HG02678 (cell line): ENCODE measurements around the gene CST4.
"Not testable (repeated sequence)": the region's sequence is repeated elsewhere in the genome, so short reads cannot be mapped to it uniquely, and the experiment has no call there.

Source experiments
- ATAC-seq: cut with Tn5 transposase; IDR thresholded peaks from one replicate; pipeline ENCODE4 v1.9.1; 2021; ENCODE audit warnings: mild to moderate bottlenecking, moderate library complexity; ENCODE audit not compliant: unreplicated experiment

CST4 gene

GRCh38 chr20:23662276-23662870 is 26.5 kb downstream of the CST4 start:
- no peak for ATAC-seq

GRCh38 chr20:23661002-23661429 is 27.8 kb downstream of the CST4 start:
- no peak for ATAC-seq

DNA sequence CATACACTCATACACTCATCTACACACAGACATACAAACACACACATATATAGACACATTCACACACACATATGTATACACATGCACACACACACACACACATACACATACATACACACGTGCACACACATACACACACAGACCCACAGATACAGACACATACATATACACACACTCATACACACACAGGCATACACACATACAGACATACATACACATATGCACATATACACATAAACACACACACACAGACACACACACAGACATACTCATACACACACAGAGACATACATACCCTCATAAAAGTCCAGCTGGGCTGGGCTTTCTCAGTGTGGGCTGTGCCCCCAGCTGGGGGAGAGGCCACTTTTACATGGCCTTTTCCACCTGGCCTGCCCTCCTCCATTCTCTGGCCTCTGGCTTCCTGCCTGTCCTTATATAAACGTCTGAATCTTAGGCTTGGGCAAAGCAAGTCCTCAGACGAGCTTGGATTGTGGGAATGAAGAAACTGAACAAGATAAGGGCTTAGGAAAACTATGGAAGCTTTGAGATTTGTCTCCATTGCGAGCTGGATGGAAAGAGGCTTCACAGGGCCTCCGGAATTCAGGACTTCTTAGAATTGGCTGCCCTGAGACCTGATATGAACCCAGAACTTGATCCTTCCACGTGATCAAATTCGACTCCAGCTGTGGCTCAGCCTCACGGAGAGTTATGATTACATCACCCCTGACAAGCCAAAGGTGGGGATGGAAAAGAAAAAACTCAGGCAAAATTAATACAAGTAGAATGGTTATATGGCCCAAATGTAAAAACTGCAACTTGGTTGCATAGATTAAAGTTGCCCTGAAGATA is 28.6 kb downstream of the CST4 start:
- ATAC-seq, result no peak

- not testable (repeated sequence) for ATAC-seq
Measured at GRCh38 chr20:23659610-23659988, 29.2 kb downstream of the CST4 start.

DNA sequence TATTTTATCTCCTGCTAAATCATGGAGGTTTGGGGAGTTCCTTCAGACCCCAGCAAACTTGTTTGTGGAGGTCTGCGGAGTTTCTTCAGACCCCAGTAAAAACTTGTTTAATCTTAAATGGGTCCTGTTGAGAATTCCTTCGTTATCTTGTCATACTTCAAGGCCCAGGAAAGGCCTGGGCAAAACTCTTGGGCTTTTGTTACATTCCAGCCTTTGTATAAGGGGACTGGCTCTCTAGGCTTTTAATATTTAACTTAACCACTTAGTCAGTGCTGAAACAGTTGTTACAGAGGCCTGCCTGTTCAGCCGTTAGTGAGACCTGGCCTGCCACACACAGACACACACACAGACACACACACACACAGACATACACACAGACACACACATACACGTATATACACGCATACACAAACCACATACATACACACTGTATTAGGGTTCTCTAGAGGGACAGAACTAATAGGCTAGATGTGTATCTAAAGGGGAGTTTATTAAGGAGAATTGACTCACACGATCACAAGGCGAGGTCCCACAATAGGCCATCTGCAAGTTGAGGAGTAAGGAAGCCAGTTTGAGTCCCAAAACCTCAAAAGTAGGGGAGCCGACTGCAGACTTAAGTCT is 29.7 kb downstream of the CST4 start:
- no peak for ATAC-seq

- no peak for ATAC-seq
Measured at GRCh38 chr20:23658336-23658735, 30.5 kb downstream of the CST4 start.

- no peak for ATAC-seq
Measured at GRCh38 chr20:23657202-23657601, 31.6 kb downstream of the CST4 start.

DNA sequence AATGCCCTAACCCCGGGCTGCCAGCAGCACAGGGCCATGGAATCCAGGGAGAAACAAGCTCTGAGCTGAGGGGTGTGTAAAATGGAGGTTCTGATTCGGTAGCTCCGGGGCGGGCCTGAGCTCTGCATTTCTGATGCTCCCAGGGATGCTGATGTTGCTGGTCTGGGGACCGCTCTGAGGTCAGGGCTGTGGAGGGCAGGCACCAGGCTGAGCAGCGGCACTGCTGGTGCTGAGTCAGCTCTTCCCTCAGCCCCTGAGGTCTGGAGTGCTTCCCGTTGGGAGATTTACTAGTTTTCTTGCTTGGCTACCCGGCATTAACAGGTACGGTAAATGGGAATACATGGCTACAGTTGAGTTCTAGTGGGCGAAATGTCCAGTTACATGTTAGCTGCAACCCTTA is 32.5 kb downstream of the CST4 start:
- ATAC-seq, result no peak

- ATAC-seq, result no peak
Measured at GRCh38 chr20:23655491-23656211, 33.2 kb downstream of the CST4 start.

DNA sequence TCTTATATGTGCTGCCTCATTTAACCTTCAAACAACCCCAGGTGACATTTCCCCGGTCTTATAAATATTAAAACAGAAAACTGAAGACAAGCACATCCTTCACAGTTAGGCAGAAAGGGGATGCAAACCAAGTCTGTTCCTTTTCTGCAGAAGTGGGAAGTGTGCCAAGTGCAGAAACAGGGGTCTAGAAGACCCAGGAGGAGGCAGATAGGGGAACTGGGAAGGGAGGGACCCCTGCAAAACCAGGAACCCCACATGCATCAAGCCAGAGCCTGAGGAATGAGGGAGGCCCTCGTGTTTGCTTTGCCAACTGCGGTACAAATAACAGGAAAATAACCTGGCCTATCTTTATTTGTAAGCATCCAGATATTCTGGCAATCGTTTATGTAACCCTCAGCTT is 34.1 kb downstream of the CST4 start:
- no peak for ATAC-seq

DNA sequence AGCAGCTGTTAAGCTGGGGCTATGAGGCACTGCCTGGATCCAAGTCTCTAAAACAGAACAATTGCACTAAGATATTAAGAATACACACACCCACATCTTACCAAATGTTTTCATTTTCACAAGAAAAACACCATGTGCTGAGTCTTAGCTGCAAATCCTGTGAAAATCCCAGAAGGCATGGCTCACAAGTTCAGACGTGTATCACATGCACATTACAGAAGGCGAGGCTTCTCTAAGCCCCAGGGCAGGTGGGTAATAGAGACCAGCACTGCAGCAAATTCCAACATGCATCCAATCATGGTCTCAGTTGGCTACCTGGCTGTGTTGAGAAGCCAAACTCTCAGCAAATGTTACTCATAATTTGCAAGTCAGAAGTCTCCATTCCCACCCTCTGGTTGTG is 34.8 kb downstream of the CST4 start:
- ATAC-seq, result no peak

DNA sequence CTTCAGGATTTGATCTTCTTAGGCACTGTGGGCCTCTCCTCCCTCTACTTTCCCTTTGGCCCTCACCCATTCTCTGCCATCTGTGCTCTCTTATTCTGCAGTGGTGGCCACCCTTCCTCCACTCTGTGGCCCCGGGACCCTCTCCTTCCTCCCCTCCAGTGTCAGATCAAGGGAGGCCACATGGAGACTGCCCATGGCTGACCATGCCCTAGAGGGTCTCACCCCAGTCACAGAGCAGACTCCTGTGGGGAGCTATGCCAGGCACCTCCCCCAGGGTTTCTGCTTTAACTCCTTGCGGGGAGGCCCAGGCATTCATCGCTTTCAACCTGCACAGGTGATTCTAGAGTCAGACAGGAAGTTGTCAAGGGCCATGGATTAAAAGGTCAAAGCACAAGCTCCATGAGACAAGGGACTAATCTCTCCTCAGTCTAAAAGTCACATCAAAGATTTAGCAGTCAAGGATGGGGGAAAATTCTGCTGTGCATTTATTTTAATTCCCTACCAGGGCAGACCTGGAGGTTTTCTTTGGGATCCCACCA is 35.4 kb downstream of the CST4 start:
- ATAC-seq, result no peak

GRCh38 chr20:23652926-23653325 is 35.9 kb downstream of the CST4 start:
- no peak for ATAC-seq

DNA sequence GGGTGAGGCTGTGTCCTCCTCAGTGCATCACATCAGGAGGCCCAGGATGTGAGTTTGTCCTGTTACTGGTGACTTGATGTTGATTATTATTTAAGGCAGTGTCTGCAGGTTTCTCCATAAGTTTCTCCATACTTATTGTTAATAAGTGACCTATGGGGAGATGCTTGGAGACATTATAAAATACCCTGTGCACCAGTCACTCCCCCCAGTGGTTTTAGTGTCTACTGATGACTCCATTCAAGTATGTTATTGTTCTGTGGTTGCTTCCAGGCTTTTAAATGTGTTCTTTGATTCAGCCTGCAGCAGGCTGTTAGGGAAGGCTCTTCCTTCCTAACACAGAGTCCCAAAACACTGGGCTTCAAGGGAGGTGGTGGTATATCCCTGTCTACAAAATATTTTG is 36.5 kb downstream of the CST4 start:
- ATAC-seq, result no peak

DNA sequence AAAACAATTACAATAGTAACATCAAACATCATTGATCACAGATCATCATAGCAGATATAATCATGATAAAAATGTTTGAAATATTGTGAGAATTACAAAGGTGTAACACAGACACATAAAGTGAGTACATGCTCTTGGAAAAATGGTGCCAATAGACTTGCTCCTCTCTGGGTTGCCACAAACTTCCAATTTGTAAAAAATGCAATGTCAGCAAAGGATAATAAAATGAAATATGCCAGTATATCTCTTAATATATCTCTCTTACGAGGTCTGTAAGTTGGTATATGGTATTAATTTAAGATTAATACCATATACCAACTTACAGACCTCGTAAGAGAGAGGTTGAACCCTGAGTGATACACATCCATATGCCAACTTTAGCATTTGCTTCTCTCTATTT is 37.7 kb downstream of the CST4 start:
- ATAC-seq, result no peak

- no peak for ATAC-seq
Measured at GRCh38 chr20:23649830-23650417, 38.9 kb downstream of the CST4 start.

GRCh38 chr20:23649242-23649641 is 39.6 kb downstream of the CST4 start:
- no peak for ATAC-seq

DNA sequence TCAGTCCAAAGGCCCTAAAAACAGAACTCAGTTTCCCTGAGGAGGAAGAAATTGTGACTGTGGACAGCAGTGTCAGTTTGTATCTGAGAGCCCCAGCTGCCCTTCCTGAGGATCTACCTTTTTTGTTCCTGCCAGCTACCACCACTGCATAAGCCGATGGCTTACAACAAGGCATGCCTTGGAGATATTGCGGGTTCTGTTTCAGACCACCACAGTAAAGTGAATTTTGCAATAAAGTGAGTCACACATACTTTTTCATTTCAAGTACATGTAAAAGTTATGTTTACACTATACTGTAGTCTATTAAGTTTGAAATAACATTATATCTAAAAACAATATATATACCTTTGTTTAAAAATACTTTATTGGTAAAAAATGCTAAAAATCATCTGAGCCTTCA is 41.5 kb downstream of the CST4 start:
- ATAC-seq, result no peak

- no peak for ATAC-seq
Measured at GRCh38 chr20:23646106-23646873, 42.5 kb downstream of the CST4 start.

DNA sequence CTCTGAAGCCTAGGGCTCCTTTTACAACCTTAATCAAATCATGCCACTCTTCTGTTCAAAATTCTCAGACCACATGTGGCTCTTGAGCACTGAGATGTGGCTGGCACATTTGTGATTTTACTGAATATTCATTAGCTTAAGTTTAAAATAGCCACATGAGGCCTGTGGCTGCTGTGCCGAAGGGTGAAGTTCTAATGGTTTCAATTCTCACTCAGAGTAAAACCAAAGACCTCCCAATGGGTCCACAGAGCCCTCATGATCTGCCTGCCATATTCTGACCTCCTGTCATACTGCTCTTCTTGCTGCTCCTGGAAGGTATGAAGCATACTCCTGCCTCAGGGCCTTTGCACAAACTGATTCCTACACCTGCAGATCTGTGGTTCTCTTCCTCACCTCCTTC is 43.3 kb downstream of the CST4 start:
- no peak for ATAC-seq
